A549 treated with ZK216348 at 1 μM for 4 hours (cell line): Measurements from ENCODE around the gene TBC1D3C. TPM values are rescaled to one million over a fixed set of nuclear protein-coding genes. Genes with fewer than 3 reads are reported as not detected.

ENCODE experiments used
- total RNA-seq: library from RNA; stranded (reverse); fragments of 200-300 nt; extraction: Qiagen RNA extraction; gene quantifications from 5 replicates; pipeline ENCODE4 v1.2.3, GENCODE V29; 2022; ENCODE audit warnings: low read depth

The TBC1D3C gene
- not detected in 5 replicates for total RNA-seq

GRCh38 chr17:38068534-38068933 lies at the start of gene TBC1D3C:
TSS of gene TBC1D3C (minus strand) at chr17:38068634. CDS start at chr17:38067066, 1,568 bp downstream.

Other genes starting within 250 kb of the TBC1D3C start
- not detected in 5 replicates for gene TBC1D3K, start 144.2 kb downstream of the TBC1D3C start, total RNA-seq
- 8.1 to 16.1 TPM (median 12.7 TPM) in 5 replicates for gene TBC1D3L, start 79.6 kb downstream of the TBC1D3C start, total RNA-seq
- gene TBC1D3D, start 64.7 kb downstream of the TBC1D3C start, total RNA-seq: 0.08 TPM in 1 of 5 replicates, not detected in the others
- gene TBC1D3E, start 59.3 kb upstream of the TBC1D3C start, total RNA-seq: not detected in 5 replicates
- not detected in 5 replicates for gene TBC1D3, start 123.9 kb upstream of the TBC1D3C start, total RNA-seq
- 61.2 to 71.4 TPM (median 63.3 TPM) in 5 replicates for gene MRPL45, start 228.5 kb upstream of the TBC1D3C start, total RNA-seq